Activated CD4-positive, alpha-beta T cell treated with anti-CD3 and anti-CD28 coated beads, Interleukin-10, Interleukin-2, amounts not matched to agents 100 ng/mL and 50 ng/mL, durations not matched to agents 16 hours and 8 hours (primary cell): ENCODE measurements around the gene UNC80.

ENCODE experiments used
- DNase-seq: peaks from one replicate; pipeline ENCODE4 v3.0.0-alpha.2; 2020

Gene UNC80

DNA sequence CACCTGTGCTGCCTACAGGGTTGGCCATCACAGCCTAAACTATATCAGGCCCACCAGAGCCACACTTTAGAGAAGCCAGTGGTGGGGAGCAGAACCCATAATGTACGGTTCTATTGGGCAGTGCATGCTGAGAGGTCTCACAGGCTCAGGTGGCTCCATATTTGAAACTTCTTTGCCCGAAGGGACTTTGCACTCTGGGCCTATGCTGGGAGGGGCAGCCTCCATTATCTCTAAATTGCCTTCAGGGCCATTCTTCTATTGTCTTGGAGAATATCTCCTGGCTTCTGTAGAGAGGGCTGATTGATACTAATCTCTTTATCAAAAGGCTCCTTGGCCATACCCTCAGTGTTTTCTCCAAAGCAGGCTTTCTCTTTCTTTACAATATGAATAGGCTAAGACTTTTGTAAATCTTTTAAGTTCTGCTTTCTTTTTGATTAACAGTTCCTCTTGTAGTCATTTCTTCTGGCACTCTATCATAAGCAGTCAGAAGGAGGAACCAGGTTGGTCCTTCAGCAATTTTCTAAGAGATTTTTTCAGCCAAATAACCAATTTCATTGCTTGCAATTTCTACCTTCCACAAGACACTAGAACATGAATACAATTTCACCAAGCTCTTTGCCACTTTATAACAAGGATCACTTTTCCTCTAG, 275.3 kb downstream of the UNC80 start:
- no peak for DNase-seq
